ENCODE measurements around the gene CACFD1.

CACFD1 gene

GRCh38 chr9:133518706-133519449, 59.1 kb downstream of the CACFD1 start:
- Histone ChIP-seq H3K9ac (ENCODE audit: low read depth, low read length) (no peak overlapping the region), H3K4me3 (ENCODE audit: low read depth, low read length) (no peak overlapping the region), H3K36me3 (ENCODE audit: control insufficient read depth, insufficient read depth, low read length) (no peaks in the 10 kb centered on the region), H3K27me3 (ENCODE audit: control insufficient read depth, insufficient read depth, low read length) (no peaks in the 10 kb centered on the region), H3K4me1 (ENCODE audit: control insufficient read depth, insufficient read depth, low read length) (no peaks in the 10 kb centered on the region), H3K9me3 (ENCODE audit: control insufficient read depth, insufficient read depth, low read length) (no peaks in the 10 kb centered on the region)

DNA sequence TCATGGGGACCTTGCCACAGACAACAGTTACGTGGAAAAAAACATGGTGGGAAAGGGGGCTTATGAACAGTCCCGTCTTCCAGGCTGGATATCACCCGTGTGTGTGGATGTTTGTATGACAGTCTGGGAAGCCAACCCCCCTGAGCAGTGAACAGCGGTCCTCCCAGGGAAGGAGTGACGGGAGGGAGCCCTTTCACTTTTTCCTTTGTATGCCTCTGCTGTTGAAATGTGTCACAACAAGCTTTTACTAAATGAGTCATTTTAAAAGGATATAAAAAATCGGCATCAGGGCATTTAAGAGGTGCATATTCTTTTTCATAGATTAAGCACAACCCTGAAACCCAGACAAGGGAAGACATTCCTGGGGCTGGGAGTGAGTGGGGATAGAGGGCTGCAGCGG, 59.9 kb downstream of the CACFD1 start:
- H3K36me3 ChIP-seq (ENCODE audit: control insufficient read depth, insufficient read depth, low read length), result no peaks in the 10 kb centered on the region
- no peak overlapping the region for H3K9ac ChIP-seq (ENCODE audit: low read depth, low read length)
- no peaks in the 10 kb centered on the region for H3K4me1 ChIP-seq (ENCODE audit: control insufficient read depth, insufficient read depth, low read length)
- H3K4me3 ChIP-seq (ENCODE audit: low read depth, low read length), result no peak overlapping the region
- no peaks in the 10 kb centered on the region for H3K9me3 ChIP-seq (ENCODE audit: control insufficient read depth, insufficient read depth, low read length)
- no peaks in the 10 kb centered on the region for H3K27me3 ChIP-seq (ENCODE audit: control insufficient read depth, insufficient read depth, low read length)

DNA sequence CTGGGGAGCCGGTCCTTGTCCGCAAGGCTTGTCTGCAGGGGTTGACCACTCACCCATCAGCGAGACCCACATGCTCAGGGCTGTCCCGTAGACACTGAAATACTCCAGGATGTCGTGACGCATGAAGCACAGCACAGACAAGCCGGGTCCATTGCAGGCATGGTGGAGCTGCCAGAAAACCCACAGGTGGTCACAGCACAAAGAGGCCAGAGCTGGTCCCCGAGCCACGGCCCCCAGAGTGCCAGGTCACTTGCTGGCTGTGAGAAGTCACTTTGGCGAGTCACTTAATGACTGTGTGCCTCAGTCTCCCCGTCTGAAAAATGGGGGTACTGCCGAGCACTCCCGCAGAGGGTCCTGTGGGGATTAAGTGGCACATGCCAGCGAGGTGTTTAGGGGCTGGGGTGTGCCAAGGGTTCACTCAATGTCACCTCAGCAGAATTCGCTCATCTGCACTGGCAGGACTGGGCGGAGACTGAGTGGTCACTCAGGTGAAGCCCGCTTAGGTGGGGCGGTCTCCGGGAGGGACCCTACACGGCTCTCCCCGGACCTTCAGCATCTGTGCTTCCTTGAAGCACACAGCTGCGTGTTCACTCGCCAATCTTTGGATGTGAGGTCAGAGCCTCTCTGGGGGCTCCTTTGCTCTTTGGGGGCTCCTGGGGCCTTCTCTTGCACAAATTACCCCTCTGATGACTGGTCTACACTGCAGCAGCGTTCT, 60.5 kb downstream of the CACFD1 start:
- Histone ChIP-seq H3K4me1 (ENCODE audit: control insufficient read depth, insufficient read depth, low read length) (no peaks in the 10 kb centered on the region), H3K9me3 (ENCODE audit: control insufficient read depth, insufficient read depth, low read length) (no peaks in the 10 kb centered on the region), H3K9ac (ENCODE audit: low read depth, low read length) (no peak overlapping the region), H3K4me3 (ENCODE audit: low read depth, low read length) (no peak overlapping the region), H3K27me3 (ENCODE audit: control insufficient read depth, insufficient read depth, low read length) (no peaks in the 10 kb centered on the region), H3K36me3 (ENCODE audit: control insufficient read depth, insufficient read depth, low read length) (no peaks in the 10 kb centered on the region)

All from iPS-15b (cell line).